HepG2 (cell line): ENCODE results near the gene MSMP. TPM values are rescaled to one million over a fixed set of nuclear protein-coding genes. Genes with fewer than 3 reads are reported as not detected.

Source experiments
- DBP ChIP-seq: sonication (generic); formaldehyde crosslinking; IDR thresholded peaks from 2 replicates; pipeline ENCODE4 v1.4.0; 2020; ENCODE audit warnings: missing genetic modification reagents; ENCODE audit errors: not compliant biosample characterization
- FOSL2 ChIP-seq: sonication (generic); formaldehyde crosslinking; IDR thresholded peaks from 2 replicates; pipeline ENCODE4 v1.4.0; 2020; ENCODE audit warnings: missing genetic modification reagents
- HNF1B ChIP-seq: sonication (generic); formaldehyde crosslinking; IDR thresholded peaks from 2 replicates; pipeline ENCODE4 v1.5.1; 2020; ENCODE audit warnings: mild to moderate bottlenecking, moderate library complexity, missing genetic modification reagents
- ISX ChIP-seq: sonication (generic); formaldehyde crosslinking; conservative IDR thresholded peaks from 2 replicates; pipeline ENCODE4 v1.5.0; 2020; ENCODE audit warnings: missing genetic modification reagents
- KLF13 ChIP-seq: sonication (generic); formaldehyde crosslinking; IDR thresholded peaks from 2 replicates; pipeline ENCODE4 v1.4.0; 2020; ENCODE audit warnings: mild to moderate bottlenecking, missing genetic modification reagents
- MTA3 ChIP-seq: sonication (generic); formaldehyde crosslinking; IDR thresholded peaks from 2 replicates; pipeline ENCODE4 v1.4.0; 2020; ENCODE audit warnings: missing genetic modification reagents
- MXD3 ChIP-seq: IDR thresholded peaks from 2 replicates; pipeline ENCODE4 v1.6.1; 2016; ENCODE audit warnings: mild to moderate bottlenecking, missing biosample characterization, missing genetic modification reagents
- PAX8 ChIP-seq: sonication (generic); formaldehyde crosslinking; IDR thresholded peaks from 2 replicates; pipeline ENCODE4 v1.8.0; 2022; ENCODE audit warnings: mild to moderate bottlenecking, missing genetic modification reagents, borderline replicate concordance
- RFX5 ChIP-seq: IDR thresholded peaks from 2 replicates; pipeline ENCODE4 v1.6.1; 2011; ENCODE audit warnings: low read depth, low read length, improper control_type of control experiment
- WIZ ChIP-seq: sonication (generic); formaldehyde crosslinking; IDR thresholded peaks from 2 replicates; pipeline ENCODE4 v1.5.1; 2020; ENCODE audit warnings: mild to moderate bottlenecking, missing genetic modification reagents
- ZBTB10 ChIP-seq: sonication (generic); formaldehyde crosslinking; IDR thresholded peaks from 2 replicates; pipeline ENCODE4 v1.4.0; 2020; ENCODE audit warnings: missing genetic modification reagents, borderline replicate concordance
- ZNF317 ChIP-seq: sonication (generic); formaldehyde crosslinking; IDR thresholded peaks from 2 replicates; pipeline ENCODE4 v1.5.0; 2020; ENCODE audit warnings: mild to moderate bottlenecking, missing genetic modification reagents
- ZNF333 ChIP-seq: sonication (generic); formaldehyde crosslinking; IDR thresholded peaks from 2 replicates; pipeline ENCODE4 v1.4.0; 2020; ENCODE audit warnings: mild to moderate bottlenecking, missing genetic modification reagents, borderline replicate concordance
- ZNF510 ChIP-seq: sonication (generic); formaldehyde crosslinking; IDR thresholded peaks from 2 replicates; pipeline ENCODE4 v1.4.0; 2020; ENCODE audit warnings: low read depth, mild to moderate bottlenecking, missing genetic modification reagents
- ZNF569 ChIP-seq: sonication (generic); formaldehyde crosslinking; IDR thresholded peaks from 2 replicates; pipeline ENCODE4 v1.5.0; 2020; ENCODE audit warnings: mild to moderate bottlenecking, missing genetic modification reagents, moderate library complexity, borderline replicate concordance
- ZNF574 ChIP-seq: sonication (generic); formaldehyde crosslinking; IDR thresholded peaks from 2 replicates; pipeline ENCODE4 v1.4.0; 2020; ENCODE audit warnings: missing genetic modification reagents
- polyA plus RNA-seq, 8 experiments: library from polyadenylated mRNA; depleted of rRNA in 3 of 8; stranded (reverse) in 7 of 8; unstranded in 1 of 8; fragments of >200 nt; fragmentation: Illumina TruSeq in 4 of 8; extraction: Trizol in 4 of 8; gene quantifications; 2 replicates each; pipeline versions ENCODE4 v1.2.1 to v1.2.3, GENCODE V29; 2011 to 2016; ENCODE audit warnings: low read depth in 4 of 8, missing spikeins in 1 of 8, mixed read lengths in 1 of 8; ENCODE audit not compliant: insufficient read depth in 1 of 8
- total RNA-seq, 5 experiments: library from RNA; depleted of rRNA; stranded (reverse); fragments of >200 nt; fragmentation: Illumina TruSeq; extraction: Trizol; gene quantifications; 2 replicates each; pipeline ENCODE4 v1.2.3, GENCODE V29; 2016; ENCODE audit warnings: low read depth in 1 of 5
- TF ChIP-seq, protein P1 (sequence below): sonication (generic); formaldehyde crosslinking; IDR thresholded peaks from 2 replicates; pipeline ENCODE4 v1.4.0; 2020; ENCODE audit warnings: missing genetic modification reagents, borderline replicate concordance

The MSMP gene
- total and polyA plus RNA-seq, 2 of the 13 experiments (the other 11 are each of a cell fraction or from before 2014, with no cell fraction given) = 0.24 to 0.46 TPM

GRCh38 chr9:35748242-35748857, 5.7 kb downstream of the MSMP start (continued):
- TF ChIP-seq ZBTB10 (CRISPR knock-in tag) = 0 out of 2 replicates have a peak, but pooled peaks have one; percentile 37
- TF ChIP-seq ISX (CRISPR knock-in tag) = peak; percentile 66; the same call in 1 of the 2 replicates
- TF ChIP-seq, protein P1, sequence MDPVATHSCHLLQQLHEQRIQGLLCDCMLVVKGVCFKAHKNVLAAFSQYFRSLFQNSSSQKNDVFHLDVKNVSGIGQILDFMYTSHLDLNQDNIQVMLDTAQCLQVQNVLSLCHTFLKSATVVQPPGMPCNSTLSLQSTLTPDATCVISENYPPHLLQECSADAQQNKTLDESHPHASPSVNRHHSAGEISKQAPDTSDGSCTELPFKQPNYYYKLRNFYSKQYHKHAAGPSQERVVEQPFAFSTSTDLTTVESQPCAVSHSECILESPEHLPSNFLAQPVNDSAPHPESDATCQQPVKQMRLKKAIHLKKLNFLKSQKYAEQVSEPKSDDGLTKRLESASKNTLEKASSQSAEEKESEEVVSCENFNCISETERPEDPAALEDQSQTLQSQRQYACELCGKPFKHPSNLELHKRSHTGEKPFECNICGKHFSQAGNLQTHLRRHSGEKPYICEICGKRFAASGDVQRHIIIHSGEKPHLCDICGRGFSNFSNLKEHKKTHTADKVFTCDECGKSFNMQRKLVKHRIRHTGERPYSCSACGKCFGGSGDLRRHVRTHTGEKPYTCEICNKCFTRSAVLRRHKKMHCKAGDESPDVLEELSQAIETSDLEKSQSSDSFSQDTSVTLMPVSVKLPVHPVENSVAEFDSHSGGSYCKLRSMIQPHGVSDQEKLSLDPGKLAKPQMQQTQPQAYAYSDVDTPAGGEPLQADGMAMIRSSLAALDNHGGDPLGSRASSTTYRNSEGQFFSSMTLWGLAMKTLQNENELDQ (CRISPR knock-in tag) = no peak
- no peak for TF ChIP-seq ZNF574 (CRISPR knock-in tag)
- TF ChIP-seq WIZ (CRISPR knock-in tag) = no peak
- 0 out of 2 replicates have a peak, but pooled peaks have one; percentile 35 for TF ChIP-seq KLF13 (CRISPR knock-in tag)
- TF ChIP-seq ZNF317 = peak; percentile 46; the same call in 1 of the 2 replicates
- 0 out of 2 replicates have a peak, but pooled peaks have one; percentile 27 for TF ChIP-seq HNF1B
- no peak for TF ChIP-seq FOSL2 (CRISPR knock-in tag)
- TF ChIP-seq MXD3 (CRISPR knock-in tag) = no peak
- TF ChIP-seq MTA3 (CRISPR knock-in tag) = no peak
- no peak for TF ChIP-seq RFX5
- TF ChIP-seq DBP (CRISPR knock-in tag) = no peak
- TF ChIP-seq PAX8 (CRISPR knock-in tag) = 0 out of 2 replicates have a peak, but pooled peaks have one; percentile 12
- TF ChIP-seq ZNF569 = no peak
- 0 out of 2 replicates have a peak, but pooled peaks have one; percentile 24 for TF ChIP-seq ZNF333 (CRISPR knock-in tag)
- no peak for TF ChIP-seq ZNF510 (CRISPR knock-in tag)
